GM21723 (cell line): ENCODE data around the gene KRT7.
"Not testable (repeated sequence)": the region's sequence is repeated elsewhere in the genome, so short reads cannot be mapped to it uniquely, and the experiment has no call there.

Experiments
- ATAC-seq: cut with Tn5 transposase; IDR thresholded peaks from one replicate; pipeline ENCODE4 v1.9.1; 2021; ENCODE audit warnings: mild to moderate bottlenecking, moderate library complexity; ENCODE audit not compliant: unreplicated experiment

Gene KRT7

GRCh38 chr12:52228931-52229330 is 4.1 kb upstream of the KRT7 start:
- ATAC-seq = no peak

DNA sequence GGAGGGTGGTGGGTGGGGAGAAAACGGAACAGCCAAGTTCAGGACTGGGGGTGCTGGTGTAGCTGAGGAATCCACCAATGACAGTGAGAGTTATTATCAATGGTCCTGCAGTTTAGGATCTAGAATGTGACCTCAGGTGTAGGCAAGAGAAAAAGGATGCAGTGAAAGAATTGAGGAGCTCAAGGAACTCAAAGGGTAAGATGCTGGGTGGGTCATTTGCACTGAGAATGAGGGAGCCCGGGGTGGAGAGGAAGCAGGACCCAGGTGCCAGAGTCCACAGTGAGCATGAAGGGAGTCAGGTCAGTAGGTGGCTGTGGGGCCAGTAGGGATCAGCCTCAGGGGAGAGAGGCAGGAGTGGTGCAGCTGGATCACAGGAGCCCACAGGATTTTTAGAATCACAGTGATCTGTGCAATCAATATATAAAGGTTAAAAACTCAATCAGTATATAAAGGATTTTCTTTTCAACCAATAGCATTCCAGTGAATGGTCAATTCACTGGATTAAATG is 3.2 kb upstream of the KRT7 start:
- no peak for ATAC-seq

DNA sequence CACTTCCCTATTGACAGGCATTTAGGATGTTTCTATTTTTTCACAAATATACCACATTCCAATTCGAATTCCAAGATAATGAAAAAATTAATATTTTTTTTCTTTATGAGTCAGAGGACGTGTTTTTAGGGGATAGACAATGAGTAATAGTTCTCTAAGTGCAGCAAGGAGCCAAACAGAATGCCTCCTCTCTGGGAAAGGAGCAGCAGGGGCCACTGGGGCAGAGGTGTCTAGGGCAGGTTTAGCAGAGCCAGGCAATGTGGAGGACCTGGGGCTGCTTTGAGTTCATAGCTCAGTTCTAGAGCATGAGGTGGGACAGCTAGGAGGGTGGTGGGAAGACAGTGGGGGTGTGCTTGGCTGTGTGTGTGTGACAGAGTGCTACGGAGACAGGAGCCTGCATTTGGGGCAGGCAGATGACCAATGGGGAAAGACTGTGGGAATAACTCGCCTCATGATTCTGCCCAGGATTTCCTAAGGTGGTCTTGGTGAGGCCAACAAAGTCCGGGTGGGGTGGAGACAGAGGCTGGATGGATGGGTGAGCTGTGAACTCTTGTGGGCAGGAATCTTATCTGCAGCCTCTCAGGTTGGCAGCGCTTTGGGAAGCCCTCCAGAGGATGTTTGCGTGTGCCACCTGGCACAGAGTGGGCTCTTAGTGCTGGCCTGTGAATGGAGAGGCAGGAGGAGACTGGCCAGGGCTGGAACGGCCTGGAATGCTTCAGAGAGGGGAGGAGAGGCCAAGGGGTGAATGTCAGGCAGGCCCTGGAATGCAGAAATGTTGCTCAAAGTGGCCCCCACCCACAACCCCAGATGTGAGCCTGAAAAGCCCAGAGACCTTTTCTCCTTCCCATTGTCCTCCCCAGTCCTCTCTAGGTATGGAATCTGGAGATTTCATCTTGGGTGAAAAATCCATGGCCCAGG is 2.4 kb upstream of the KRT7 start:
- no peak for ATAC-seq

- ATAC-seq = no peak
Observed at GRCh38 chr12:52231305-52232202, 1.5 kb upstream of the KRT7 start.

- ATAC-seq = no peak
Observed at GRCh38 chr12:52232203-52232673, 805 bp upstream of the KRT7 start.

GRCh38 chr12:52233462-52234207 is 592 bp downstream of the KRT7 start:
- ATAC-seq = no peak

DNA sequence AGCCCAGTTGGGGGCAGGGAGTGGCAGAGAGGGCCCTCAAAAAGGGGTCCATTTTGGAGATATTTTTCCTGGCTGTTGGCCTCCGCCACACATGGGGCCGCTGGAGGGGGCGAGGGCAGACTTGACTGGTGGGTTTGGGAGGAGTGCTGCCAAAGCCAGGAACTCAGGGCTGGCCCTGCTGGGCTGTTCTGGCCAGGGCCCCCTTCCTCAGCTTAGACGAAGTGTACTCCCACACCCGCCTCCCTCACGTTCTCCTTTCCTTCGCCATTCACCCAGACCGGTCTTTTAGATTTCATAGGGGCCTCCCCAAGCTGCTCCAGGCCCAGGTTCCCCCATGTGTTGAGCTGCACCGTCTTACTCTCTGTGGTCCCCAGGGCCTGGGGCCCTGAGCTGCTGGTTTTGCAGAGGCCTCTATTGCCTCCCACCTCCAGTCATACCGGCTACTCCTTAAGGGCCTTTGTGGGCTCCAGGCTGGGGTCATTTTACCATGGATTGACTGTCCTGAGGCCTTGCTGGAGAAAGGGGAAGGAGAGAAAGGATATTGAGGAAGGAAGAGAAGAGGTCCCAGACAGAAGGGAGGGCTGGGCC is 1.3 kb downstream of the KRT7 start:
- no peak for ATAC-seq

DNA sequence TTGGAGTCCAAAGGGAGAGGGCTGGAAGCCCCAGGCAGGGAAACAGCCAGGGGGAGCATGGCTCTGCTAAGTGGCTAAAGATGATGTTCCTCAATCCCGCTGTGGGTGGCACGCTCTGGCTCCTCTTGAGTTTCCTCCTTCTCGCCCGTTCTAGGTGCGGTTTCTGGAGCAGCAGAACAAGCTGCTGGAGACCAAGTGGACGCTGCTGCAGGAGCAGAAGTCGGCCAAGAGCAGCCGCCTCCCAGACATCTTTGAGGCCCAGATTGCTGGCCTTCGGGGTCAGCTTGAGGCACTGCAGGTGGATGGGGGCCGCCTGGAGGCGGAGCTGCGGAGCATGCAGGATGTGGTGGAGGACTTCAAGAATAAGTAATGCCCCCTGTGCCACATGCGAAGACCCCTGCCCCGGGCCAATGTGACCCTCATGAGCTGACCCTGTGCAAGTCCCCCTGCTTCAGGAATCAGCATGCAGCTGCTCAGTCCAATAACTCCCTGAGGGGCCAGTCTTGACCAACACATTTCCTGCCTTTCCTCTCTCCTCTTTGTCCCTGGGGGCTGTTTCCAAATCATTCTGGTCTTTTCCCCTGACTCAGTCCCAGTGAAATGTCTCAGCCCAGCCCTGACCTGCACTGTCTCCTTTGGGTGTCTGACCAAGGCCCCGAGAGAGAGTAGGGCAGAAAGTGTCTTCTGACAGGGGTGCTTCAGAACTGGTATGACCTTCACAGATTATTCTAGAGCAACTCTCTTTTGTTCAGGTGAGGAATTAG is 2.1 kb downstream of the KRT7 start:
- no peak for ATAC-seq

- ATAC-seq = no peak
Observed at GRCh38 chr12:52235822-52236361, 2.8 kb downstream of the KRT7 start.

DNA sequence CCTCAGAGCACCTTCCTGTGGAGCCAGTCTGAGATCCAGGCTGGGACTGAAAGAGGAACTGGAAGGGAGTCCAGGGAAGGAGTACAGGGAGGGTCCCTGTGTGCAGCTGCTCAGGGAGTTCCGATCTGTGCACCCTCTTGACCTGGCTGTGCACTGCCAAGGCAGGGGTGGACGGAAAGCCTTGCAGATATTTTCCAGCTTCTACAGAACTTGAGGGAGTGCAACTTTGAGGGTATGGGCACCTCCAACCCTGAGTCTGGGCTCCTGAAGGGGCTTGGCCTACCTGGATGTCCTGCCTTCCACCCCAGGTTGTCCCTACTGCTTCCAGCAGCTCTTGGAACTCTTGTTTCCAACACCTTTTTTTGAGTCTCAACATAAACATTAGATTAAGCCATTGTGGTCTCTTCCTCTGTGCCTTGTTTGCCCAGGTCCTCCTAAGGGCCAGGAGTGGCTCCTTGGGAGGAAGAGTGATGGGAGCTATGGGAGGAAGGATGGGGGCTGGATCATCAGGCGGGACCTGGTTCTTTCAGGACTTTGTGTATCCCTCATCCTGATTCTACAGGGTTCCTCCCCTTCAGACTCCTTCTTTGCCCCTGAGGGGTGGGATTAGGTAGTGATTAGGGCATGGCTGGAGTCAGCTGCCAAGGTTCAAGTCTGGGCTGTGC is 3.5 kb downstream of the KRT7 start:
- ATAC-seq = no peak

DNA sequence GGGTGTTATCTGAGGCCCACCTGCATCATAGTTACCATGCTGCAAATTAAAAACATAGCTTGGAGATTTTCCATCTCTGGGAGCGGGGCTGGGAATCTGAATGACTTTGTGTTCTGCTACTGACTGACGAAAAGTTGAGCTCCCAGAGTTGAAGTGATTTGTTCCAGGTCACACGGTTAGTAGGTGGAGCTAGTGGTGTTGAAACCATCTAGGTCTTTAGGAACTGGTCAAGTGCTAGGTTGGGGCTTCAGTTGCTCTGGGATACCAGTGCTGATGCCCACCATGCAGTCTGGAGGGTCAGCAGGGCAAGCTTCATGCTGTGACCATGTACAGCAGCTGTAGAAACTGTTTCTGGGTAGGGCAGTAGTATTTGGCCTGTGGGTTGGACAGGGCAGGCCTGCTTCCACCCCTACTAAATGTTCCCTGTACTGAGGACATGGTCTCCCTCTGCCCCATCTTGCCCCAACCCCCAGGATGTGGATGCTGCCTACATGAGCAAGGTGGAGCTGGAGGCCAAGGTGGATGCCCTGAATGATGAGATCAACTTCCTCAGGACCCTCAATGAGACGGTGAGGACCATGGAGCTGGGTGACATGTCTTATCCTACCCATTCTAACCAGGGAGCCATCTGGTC is 5.3 kb downstream of the KRT7 start:
- ATAC-seq = no peak

DNA sequence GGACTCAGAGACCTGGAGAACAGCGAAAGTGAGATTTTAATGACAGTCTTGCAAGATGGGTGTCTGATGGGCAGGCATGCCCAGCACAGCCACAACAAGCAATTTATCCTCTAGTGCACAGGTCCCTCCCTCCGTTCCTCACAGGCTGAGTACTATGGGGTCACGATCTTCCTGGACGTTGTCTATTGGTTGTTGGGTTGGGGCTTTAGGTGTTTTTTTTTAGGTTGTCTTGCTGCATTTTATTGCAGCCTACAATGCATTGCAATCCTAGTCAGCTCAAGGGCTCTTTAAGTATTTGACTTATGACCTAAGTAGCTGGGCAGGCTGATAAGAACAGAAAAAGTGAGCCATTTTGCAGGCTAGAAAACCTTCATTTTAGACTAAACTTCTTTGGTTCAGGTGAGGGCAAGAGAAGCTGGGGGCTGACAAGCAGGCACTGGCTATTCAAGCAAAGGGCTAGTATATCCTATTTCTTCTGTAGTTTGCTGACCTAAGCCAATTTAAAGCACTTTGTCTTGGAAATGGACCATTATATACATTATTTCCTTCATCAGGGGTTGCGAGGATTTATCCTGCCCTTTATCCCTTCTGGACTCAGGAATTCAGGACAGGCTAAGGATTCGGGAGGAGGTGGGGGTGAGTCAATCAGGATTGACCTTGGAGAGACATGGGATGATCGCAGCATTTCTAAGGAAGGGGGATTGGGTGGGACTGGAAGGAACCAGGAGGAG is 6.0 kb downstream of the KRT7 start:
- no peak for ATAC-seq

DNA sequence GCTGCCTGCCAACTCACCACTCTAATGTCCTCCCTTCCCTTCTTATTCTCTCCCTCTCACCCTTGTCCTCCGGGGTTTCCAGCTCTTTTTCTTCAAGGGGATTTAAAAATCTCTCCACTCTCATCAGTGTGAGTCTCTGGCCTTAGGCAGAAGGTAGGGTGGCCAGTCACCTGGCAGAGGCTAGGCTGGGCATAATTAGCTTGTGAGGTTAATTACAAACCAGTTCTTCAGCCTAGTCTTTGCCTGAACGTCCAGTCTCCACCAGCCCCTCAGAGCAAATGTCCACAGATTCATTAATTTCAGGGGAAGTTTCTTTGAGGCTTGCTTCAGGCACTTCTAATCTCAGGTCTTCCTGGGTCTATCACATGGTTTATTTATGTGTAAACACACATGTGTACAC is 6.7 kb downstream of the KRT7 start:
- ATAC-seq = no peak

DNA sequence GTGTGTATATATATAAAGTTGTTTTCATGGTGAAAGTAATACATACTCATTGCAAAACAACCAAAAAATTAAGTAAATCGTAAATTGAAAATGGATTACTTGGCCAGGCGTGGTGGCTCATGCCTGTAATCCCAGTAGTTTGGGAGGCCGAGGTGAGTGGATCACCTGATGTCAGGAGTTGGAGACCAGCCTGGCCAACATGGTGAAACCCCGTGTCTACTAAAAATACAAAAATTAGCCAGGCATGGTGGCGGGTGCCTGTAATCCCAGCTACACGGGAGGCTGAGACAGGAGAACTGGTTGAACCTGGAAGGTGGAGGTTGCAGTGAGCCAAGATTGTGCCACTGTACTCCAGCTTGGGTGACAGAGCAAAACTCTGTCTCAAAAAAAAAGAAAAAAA is 7.2 kb downstream of the KRT7 start:
- ATAC-seq = not testable (repeated sequence)

GRCh38 chr12:52241205-52241842 is 8.3 kb downstream of the KRT7 start:
- no peak for ATAC-seq

DNA sequence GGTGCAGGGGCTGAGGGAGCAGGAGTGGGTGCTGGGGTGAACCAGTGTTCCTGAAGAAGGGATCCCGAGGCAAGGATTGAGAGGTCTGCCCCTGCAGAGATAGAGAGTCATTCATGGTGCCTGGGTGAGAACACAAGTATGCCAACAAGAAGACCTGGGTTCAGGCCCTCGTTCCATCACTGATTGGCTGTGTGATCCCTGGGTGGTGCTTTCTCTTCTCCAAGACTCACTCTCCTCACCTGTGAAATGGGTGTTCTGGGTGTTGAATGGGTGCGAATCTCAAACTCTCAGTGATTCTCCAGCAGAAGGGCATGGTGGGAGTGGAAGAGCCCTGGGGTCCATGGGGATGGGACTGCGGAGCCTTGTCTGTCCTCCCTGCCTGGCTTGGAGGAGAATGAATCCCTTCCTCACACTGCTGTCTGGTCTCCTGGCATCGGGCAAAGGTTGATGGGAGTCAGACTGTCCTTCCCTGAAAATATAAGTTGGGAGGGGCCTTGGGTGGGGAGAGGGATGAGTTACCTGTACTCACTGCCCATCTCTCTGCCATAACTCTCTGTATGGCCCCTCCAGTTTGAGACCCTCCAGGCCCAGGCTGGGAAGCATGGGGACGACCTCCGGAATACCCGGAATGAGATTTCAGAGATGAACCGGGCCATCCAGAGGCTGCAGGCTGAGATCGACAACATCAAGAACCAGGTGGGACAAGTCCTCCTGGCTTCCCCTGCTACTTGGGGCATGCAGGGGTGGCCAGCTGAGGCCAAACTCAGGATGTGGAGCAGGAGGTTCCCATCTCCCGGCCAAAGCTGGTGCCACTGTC is 9.6 kb downstream of the KRT7 start:
- ATAC-seq = no peak
